WERI-Rb-1 (cell line): Measurements from ENCODE around the gene NAALADL2.

Experiments used
- DNase-seq: peaks from one replicate; pipeline ENCODE4 v3.0.0-alpha.2; 2020
- H3K27ac ChIP-seq: fragments of 250-450 bp; sonication (Bioruptor Pico); 2 replicates; pipeline ENCODE4 v1.5.1; 2020; ENCODE audit warnings: mild to moderate bottlenecking, moderate library complexity
- H3K27me3 ChIP-seq: fragments of 250-450 bp; sonication (Bioruptor Pico); 2 replicates; pipeline ENCODE4 v1.5.1; 2021; ENCODE audit warnings: mild to moderate bottlenecking, low read depth, moderate library complexity; ENCODE audit not compliant: insufficient read depth, severe bottlenecking
- H3K36me3 ChIP-seq: fragments of 250-450 bp; sonication (Bioruptor Pico); 2 replicates; pipeline ENCODE4 v1.5.1; 2020; ENCODE audit warnings: mild to moderate bottlenecking, moderate library complexity
- H3K4me3 ChIP-seq: 2 replicates; pipeline ENCODE4 v1.5.1; 2011; ENCODE audit warnings: low read depth, mild to moderate bottlenecking, control low read depth, low read length
- H3K9me3 ChIP-seq: fragments of 250-450 bp; sonication (Bioruptor Pico); 2 replicates; pipeline ENCODE4 v1.5.1; 2021; ENCODE audit warnings: mild to moderate bottlenecking, moderate library complexity; ENCODE audit not compliant: severe bottlenecking
- CTCF ChIP-seq: IDR thresholded peaks from 2 replicates; pipeline ENCODE4 v1.5.1; 2011; ENCODE audit warnings: low read depth, mild to moderate bottlenecking, control low read depth, inconsistent platforms, low read length

NAALADL2 gene

GRCh38 chr3:175852560-175852959, 993.4 kb downstream of the NAALADL2 start:
- DNase-seq, result no peak
- H3K27ac ChIP-seq, result no peak overlapping the region
- no peak overlapping the region for H3K4me3 ChIP-seq
- TF ChIP-seq CTCF, result no peak
- no peaks in the 10 kb centered on the region for H3K9me3 ChIP-seq
- H3K27me3 ChIP-seq, result no peaks in the 10 kb centered on the region
- H3K36me3 ChIP-seq, result no peaks in the 10 kb centered on the region

GRCh38 chr3:175857666-175858270, 998.6 kb downstream of the NAALADL2 start:
- Histone ChIP-seq H3K27me3 (no peaks in the 10 kb centered on the region), H3K27ac (no peak overlapping the region), H3K36me3 (no peaks in the 10 kb centered on the region), H3K4me3 (no peak overlapping the region), H3K9me3 (no peaks in the 10 kb centered on the region)
- DNase-seq, result no peak
- no peak for TF ChIP-seq CTCF
